Right renal cortex interstitium (tissue), 3 donors: ENCODE results near the gene KLHL13. TPM values are rescaled to one million over a fixed set of nuclear protein-coding genes. Genes with fewer than 3 reads are reported as not detected.
"Not testable (repeated sequence)": the region's sequence is repeated elsewhere in the genome, so short reads cannot be mapped to it uniquely, and the experiment has no call there.

ENCODE experiments used
- DNase-seq, 3 donors: peaks; one replicate each; pipeline ENCODE4 v3.0.0-alpha.2; 2013; ENCODE audit warnings: low read depth in 3 of 3, low spot score in 2 of 3
- polyA plus RNA-seq, 3 donors: library from polyadenylated mRNA; unstranded; fragments of 120-200 nt; gene quantifications; one replicate each; pipeline ENCODE4 v1.2.1, GENCODE V29; 2013; ENCODE audit not compliant: insufficient read length in 3 of 3

Gene KLHL13
- polyA plus RNA-seq, 3 donors: 93.8 to 117 (median 96.3) TPM

GRCh38 chrX:118100091-118100490 lies 16.5 kb downstream of the KLHL13 start:
- DNase-seq: no peak

DNA sequence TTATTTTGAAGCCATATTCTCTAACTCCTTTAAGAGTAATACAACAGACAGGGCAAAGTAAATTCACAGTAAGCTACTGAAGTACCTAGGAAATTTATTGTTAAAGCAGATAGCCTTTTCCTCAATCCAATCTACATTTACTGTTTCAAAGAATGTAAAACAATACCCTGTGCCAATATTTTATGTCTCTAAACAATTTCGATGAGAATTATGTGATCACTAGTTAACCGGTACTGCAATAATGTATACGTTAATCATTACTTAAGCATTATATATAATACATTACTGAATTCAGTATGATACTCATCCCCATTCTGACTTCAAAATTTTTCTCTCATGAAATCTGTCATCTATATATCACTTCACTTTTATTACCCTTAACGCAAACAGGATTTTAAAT lies 28.5 kb downstream of the KLHL13 start:
- no peak for DNase-seq

DNA sequence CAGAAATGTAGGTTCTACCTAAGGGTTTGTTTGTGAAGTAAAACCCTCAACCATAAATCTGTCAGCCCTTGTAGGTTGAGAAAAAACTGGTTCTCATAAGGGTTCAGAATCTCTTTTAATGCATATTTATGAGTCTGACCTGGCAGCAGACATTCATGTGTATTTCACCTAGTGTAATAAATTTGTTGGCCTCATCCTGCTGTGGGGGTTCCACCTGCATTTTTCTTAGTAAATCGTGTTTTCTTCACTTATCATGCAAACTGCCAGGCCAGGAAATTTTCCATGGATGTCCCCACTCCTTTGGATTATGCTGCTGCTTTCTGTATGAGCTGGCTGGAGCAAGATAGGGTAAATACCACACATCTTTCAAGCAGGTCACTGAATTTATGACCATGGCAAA lies 42.4 kb downstream of the KLHL13 start:
- DNase-seq: no peak

GRCh38 chrX:118066867-118067515 lies 49.6 kb downstream of the KLHL13 start:
- DNase-seq: no peak

DNA sequence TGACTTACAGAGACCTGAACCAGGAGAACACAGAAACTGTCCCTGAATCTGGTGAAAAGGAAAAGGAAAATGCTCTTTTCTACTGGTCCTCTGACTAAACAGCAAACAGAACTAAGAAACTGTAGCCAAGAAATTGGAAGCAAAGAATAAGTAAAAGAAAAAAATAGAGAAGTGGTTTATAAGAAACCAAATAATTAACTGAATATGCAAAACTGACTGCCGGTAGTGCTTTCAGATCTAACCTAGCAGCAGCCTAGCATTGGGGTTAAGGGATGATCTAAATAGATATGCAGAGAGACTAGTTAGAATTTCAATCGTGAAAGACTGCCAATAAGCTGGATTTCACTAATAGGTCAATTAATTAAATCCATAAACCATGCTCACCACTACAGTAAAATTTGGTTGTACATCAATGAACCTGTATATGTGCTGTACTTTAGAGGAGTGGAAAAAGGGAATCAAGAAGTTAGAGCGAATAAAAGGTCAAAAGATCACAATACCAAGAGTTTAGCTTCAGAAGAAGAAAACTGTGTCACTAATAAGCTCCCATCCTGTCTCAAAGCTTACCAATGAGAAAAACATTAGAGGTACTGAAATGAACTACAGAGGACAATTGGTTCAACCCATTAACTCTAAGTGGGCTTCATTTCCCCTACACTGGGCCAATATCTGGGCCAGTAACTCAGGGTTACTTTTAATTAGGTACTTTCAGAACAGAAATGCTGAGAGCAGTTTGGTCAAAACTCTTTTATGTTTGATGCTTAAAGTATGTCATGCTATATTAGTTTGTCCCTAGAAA lies 53.6 kb downstream of the KLHL13 start:
- no peak for DNase-seq

GRCh38 chrX:118062048-118062789 lies 54.4 kb downstream of the KLHL13 start:
- no peak for DNase-seq

DNA sequence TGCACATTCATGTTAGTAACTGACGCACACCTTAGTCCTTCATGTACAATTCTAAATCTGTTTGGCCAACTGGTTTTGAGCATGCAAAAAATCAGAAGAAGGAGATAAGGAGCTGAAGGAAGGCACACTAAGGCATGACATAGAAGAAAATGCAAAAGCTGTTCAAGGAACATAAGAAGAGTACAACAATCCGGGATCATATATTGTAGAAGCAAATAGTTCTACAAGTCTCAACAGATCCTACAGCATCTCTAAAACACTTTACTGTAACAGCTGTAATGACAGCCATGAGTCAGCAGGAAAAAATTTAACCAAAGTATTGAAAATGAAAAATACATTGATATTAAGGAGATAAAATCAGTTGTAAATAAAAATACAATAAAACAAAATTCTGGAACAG lies 57.7 kb downstream of the KLHL13 start:
- no peak for DNase-seq

GRCh38 chrX:118056870-118057269 lies 59.7 kb downstream of the KLHL13 start:
- DNase-seq: no peak

DNA sequence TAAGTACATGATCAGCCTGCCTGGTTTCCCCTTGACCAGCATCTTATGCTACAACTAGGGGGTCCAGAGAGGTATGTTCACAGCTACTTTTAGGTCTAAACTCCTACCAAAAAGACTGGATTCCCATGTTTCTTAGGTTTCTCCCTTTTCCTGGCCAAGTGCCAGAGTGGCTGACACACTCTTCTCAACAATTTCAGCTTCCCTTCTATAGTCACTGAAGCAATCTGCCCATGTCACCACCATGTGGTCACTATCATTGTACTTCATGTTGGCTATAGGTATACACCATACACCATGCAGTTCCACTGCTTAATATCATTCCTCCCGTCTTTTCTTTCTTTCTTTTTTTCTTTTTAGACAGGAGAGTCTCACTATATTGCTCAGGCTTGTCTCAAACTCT lies 66.9 kb downstream of the KLHL13 start:
- DNase-seq: no peak

GRCh38 chrX:118047446-118048186 lies 69.0 kb downstream of the KLHL13 start:
- no peak for DNase-seq

DNA sequence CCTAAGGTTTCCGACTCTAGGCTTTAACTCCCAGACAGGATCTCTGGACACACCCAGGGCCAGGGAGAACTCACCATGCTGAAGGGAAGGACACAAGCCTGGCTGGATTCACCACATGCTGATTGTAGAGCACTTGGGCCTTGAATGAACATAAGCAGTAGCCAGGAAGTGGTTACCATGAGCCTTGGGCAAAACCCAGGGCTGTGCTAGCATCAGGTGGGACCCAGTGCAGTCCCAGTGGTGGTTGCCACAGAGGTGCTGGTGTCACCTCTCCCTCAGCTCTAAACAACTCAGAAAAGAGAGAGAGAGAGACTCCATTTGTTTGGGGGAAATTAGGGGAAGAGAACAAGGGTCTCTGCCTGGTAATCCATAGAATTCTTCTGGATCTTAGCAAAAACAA lies 77.0 kb downstream of the KLHL13 start:
- DNase-seq: no peak

DNA sequence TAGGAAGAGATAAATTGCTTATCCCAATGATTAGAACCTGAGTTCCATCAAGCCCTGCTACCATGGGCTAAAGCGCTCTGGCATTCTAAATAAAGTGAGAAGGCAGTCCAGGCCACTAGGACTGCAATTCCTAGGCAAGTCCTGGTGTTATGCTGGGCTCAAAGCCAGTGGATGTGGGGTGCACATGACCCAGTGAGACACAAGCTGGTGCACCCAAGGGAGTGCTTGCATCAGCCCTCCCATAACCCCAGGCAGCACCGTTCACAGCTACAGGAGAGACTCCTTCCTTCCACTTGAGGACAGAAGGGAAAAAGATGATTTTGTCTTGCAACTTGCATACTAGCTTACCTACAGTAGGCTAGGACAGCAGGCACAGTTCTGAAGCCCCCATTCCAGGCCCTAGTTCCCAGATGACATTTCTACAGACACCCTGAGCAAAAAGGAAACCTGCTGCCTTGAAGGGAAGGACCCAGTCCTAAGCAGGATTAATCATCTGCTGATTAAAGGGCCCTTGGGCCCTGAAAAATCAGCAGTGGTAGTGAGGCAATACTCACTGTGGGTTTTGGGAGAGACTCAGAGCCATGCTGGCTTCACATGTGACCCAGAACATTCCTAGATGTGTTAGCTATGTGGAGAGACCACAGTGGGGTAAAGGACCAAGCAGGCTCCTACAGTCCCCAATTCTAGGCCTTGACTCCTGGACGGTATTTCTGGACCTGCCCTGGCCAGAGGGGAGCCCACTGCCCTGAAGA lies 77.8 kb downstream of the KLHL13 start:
- no peak for DNase-seq

GRCh38 chrX:118026631-118027030 lies 90.0 kb downstream of the KLHL13 start:
- no peak for DNase-seq

DNA sequence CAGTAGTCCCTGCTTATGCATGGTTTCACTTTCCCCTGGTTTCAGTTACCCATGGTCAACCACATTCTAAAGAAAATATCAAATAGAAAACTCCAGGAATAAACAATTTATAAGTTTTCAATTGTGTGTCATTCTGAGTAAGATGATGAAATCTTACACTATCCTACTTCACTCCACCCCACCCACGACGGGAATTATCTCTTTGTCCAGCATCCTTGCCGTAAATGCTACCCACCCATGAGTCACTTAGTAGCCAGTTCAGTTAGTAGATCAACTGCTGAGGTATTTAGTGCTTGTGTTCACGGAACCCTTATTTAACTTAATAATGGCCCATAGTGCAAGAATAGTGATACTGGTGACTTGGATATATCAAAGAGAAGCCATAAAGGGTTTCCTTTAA lies 91.4 kb downstream of the KLHL13 start:
- DNase-seq: no peak

DNA sequence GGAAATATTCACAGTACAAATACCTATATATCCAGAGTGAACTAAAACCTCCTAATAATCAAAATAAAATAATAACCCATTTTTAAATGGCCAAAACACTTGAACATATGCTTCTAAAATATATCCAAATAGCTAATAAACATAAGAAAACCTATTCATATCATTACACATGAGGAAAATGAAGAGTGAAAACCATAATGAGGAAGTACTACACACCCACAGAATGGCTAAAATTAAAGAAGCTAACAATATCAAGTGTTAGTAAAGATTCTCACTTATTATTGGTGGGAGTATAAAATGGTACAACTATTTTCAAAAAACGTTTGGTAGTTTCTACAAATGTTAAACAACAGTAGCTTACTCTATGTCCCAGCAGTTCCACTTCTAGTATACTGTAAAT lies 92.1 kb downstream of the KLHL13 start:
- no peak for DNase-seq

- no peak for DNase-seq
Observed at GRCh38 chrX:118022753-118023152, 93.9 kb downstream of the KLHL13 start.

DNA sequence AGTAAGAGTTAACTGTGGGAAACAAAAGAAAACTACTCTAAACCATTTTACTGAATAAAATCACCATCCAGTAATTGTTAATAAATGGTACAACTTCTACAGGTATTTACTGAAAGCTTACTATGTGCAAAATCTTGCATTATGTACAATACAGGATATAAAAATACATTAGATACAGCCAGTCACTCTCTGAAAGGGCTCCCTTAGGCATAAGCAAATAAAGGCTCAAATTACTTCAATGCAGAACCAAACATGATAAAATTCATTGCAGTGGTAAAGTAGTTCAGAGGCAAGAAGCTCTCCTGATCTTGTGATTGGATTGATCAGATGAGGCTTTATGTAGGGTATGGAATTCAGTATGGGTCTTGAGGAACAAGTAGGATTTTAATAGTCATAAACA lies 100.2 kb downstream of the KLHL13 start:
- DNase-seq: no peak

DNA sequence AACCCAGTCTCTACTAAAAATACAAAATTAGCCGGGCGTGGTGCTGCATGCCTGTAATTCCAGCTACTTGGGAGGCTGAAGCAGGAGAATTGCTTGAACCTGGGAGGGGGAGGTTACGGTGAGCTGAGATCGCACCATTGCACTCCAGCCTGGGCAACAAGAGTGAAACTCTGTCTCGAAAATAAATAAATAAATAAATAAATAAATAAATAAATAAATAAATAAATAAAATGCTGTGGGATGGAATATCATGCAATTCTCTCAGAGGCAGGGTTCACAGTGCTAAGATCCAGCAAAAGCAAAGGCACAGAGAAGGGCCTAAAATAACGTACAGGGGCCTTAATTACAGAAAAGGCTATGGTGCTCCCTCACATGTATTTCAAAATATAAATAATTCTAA lies 114.2 kb downstream of the KLHL13 start:
- DNase-seq: not testable (repeated sequence)

DNA sequence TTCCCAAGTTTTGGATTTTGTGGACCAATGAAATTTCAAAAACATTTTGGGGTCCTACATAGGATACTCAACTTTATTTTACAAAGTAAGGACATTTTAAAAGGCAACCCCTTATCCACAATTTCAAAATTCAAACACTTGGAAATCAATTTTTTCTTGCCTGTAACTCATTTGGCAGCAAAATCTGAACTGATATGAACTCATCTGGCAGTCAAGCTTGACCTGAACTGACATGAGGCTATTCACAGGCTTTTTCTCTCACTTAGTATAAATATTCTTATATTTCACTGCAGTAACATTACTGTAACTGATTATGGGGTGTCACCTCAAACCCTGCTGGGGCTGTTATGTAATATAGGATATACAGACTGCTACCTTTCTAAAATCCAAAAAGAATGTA lies 116.1 kb downstream of the KLHL13 start:
- no peak for DNase-seq

GRCh38 chrX:117998171-117998570 lies 118.4 kb downstream of the KLHL13 start:
- DNase-seq: no peak
